K562 (cell line): ENCODE data around the gene EPHA7.

Experiments
- ETS1 ChIP-seq: conservative IDR thresholded peaks from 2 replicates; pipeline ENCODE4 v1.6.1; 2011; ENCODE audit warnings: low read depth, mild to moderate bottlenecking, low read length; ENCODE audit not compliant: control insufficient read depth
- GATAD2A ChIP-seq: fragments of 450-650 bp; IDR thresholded peaks from 2 replicates; pipeline ENCODE4 v1.6.1; 2017
- GTF2F1 ChIP-seq: IDR thresholded peaks from 2 replicates; pipeline ENCODE4 v1.6.1; 2011; ENCODE audit warnings: low read depth, low read length, improper control_type of control experiment
- HDAC2 ChIP-seq: fragments of 450-650 bp; IDR thresholded peaks from 2 replicates; pipeline ENCODE4 v1.6.1; 2016; ENCODE audit warnings: mild to moderate bottlenecking
- MNT ChIP-seq, 2 experiments: fragments of 450-650 bp; conservative IDR thresholded peaks; 2 replicates each; pipeline ENCODE4 v1.6.1; 2017; ENCODE audit warnings: mild to moderate bottlenecking in 2 of 2, moderate library complexity in 2 of 2
- POLR2A ChIP-seq: fragments of 450-650 bp; conservative IDR thresholded peaks from 2 replicates; pipeline ENCODE4 v1.6.1; 2016
- POLR2AphosphoS2 ChIP-seq: IDR thresholded peaks from 2 replicates; pipeline ENCODE4 v1.6.1; 2012; ENCODE audit warnings: low read length, improper control_type of control experiment
- POLR2AphosphoS5 ChIP-seq: IDR thresholded peaks from 2 replicates; pipeline ENCODE4 v1.6.1; 2011; ENCODE audit warnings: mild to moderate bottlenecking, low read depth, low read length, moderate library complexity; ENCODE audit not compliant: control insufficient read depth, insufficient read depth
- RFX5 ChIP-seq: IDR thresholded peaks from 2 replicates; pipeline ENCODE4 v1.6.1; 2011; ENCODE audit warnings: low read depth, mild to moderate bottlenecking, improper control_type of control experiment, low read length
- SETDB1 ChIP-seq: IDR thresholded peaks from one replicate; pipeline ENCODE4 v1.6.1; 2012; ENCODE audit warnings: low read length, control low read depth, inconsistent platforms
- ZNF609 ChIP-seq: sonication (generic); formaldehyde crosslinking; IDR thresholded peaks from 2 replicates; pipeline ENCODE4 v1.8.1; 2023; ENCODE audit warnings: missing genetic modification reagents, mild to moderate bottlenecking, borderline replicate concordance
- ZNF780A ChIP-seq: fragments of 250-450 bp; sonication (Bioruptor Pico); IDR thresholded peaks from 2 replicates; pipeline ENCODE4 v1.5.0; 2021; ENCODE audit warnings: mild to moderate bottlenecking
- TF ChIP-seq, protein P1 (sequence below): sonication (generic); formaldehyde crosslinking; IDR thresholded peaks from 2 replicates; pipeline ENCODE4 v1.8.1; 2023; ENCODE audit warnings: mild to moderate bottlenecking, missing genetic modification reagents

DNA sequence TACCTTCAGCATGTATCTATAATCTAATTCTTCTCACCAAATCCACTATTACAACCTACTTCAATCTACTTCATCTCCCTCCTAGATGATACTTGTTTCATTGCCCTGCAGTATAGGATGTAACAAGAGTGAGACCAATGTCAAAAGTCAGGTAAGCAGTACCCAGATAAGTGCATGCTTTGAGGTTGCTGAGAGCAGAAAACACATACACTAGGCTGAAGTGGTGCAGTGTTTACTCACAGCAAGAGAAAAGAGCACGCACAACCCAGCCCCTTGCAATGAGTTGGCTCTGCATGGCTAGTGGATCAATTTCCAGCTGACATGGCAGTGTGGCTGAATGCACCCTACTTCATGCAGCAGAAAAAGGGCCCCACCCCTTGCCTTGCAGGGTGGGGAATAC lies 199.9 kb downstream of the EPHA7 start:
- TF ChIP-seq POLR2AphosphoS2 (no peak), ZNF780A (no peak), POLR2AphosphoS5 (no peak), GTF2F1 (no peak), MNT (conservative IDR thresholded peaks at IDR 0.05) (no peak), POLR2A (no peak), ETS1 (no peak), ZNF609 (CRISPR knock-in tag) (no peak), RFX5 (no peak), GATAD2A (no peak), SETDB1 (no peak), HDAC2 (no peak)
- TF ChIP-seq, protein P1, sequence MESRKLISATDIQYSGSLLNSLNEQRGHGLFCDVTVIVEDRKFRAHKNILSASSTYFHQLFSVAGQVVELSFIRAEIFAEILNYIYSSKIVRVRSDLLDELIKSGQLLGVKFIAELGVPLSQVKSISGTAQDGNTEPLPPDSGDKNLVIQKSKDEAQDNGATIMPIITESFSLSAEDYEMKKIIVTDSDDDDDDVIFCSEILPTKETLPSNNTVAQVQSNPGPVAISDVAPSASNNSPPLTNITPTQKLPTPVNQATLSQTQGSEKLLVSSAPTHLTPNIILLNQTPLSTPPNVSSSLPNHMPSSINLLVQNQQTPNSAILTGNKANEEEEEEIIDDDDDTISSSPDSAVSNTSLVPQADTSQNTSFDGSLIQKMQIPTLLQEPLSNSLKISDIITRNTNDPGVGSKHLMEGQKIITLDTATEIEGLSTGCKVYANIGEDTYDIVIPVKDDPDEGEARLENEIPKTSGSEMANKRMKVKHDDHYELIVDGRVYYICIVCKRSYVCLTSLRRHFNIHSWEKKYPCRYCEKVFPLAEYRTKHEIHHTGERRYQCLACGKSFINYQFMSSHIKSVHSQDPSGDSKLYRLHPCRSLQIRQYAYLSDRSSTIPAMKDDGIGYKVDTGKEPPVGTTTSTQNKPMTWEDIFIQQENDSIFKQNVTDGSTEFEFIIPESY (CRISPR knock-in tag), result no peak
